GM18858 (cell line): ENCODE measurements around the gene ZFYVE27.

Source experiments
- ATAC-seq: cut with Tn5 transposase; IDR thresholded peaks from one replicate; pipeline ENCODE4 v1.9.1; 2021; ENCODE audit not compliant: unreplicated experiment

ZFYVE27 gene

DNA sequence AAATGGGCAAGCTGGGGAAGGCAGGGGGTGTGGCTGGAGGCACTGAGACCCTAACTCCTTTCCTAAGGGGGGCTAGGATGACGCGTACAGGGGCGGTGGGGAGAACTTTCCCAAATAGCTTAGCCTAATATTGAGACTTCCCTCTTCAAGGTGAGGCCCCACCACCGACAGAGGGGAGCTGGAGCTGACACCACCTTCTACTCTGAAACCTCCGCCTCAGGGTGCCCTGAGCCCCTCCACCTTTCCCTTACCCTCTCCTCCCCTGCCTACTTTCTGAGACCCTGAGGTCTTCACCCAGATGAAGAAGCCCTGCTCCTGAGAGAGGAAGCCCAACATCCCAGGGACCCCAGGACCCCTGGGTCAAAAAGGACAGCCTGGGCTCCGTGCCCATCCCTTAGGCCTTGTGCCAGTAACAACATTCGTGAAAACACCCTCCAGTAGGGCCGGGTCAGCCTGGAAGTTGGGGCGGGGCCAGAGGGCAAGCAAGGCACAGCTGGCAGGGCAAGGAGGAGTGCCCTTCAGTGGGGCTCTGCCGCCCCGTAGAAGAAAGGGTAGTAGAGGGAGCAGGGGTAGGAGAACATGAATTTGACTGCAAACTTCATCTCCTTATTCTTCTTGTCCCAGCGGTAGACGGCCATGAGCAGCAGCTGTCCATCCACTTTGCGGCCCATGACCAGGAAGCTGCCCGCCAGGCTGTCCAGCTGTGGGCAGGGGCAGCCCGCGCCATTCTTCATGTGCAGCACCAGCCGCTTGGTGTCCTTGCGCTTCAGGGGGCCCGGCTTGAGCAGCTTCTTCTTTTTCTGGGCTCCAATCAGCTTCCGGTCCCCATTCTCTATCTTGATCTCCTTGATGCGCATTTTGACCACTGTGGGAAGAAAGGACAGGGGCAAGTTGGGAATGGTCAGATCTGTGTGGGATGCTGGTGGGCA lies 30.3 kb downstream of the ZFYVE27 start:
- ATAC-seq: no peak

DNA sequence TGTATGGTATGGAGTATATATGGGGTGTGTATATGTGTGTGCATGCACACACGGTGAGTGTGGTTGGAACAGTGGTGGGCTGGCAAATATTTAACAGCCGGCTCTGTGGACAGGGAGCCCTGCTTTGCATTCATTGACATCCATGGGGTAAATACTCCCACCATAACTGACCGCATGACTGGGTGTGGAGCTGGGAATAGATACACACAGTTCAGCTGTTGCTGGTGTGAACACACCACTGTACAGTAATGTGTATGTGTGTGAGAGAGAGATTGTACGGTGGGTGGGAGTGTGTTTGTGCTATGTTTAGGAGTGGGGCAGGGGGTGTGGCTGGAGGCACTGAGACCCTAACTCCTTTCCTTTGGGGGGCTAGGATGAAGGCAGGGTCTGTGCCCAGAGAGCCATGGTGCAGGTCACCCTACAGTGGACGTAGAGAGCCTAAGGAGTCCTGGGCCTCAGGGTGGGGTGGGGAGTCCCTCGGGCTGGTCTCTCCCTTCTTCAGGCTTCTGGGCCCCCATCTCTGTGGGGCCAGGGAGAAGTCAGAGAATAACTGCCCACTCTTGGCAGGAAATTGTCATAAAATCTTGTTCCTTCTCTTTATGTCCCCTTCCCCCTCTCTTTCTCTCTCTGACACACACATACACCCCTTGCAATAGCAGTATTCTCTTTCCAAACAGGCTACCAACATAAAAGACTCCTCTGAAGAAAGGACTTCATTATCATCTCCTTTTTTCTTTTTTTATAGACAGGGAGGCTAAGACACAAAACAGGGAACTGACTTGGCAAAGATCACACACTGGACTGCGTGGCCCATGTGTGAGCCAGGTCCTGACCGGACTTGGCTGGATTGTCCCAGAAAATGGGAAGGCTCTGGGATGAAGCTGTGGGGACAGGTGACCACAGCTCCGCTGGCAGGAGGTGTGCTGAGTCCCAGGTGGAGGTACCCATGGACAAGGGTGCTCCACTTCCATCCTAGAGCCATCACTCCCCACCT lies 31.7 kb downstream of the ZFYVE27 start:
- ATAC-seq: no peak

DNA sequence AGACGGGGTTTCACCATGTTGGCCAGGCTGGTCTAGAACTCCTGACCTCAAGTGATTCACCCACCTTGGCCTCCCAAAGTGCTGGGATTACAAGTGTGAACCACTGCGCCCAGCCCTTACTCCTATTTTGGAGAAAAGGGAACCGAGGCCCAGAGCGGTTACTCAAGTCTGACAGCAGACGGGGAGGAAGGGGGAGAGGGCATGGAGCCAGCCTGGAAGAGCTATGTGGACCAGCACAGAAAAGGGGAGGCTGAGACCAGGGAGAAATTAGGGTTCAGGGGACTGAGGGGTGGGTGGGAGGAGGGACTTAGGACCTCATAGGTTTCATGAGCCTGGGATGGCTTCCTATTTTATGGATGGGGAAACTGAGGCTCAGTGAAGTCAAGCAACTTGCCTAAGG lies 33.3 kb downstream of the ZFYVE27 start:
- ATAC-seq: no peak

DNA sequence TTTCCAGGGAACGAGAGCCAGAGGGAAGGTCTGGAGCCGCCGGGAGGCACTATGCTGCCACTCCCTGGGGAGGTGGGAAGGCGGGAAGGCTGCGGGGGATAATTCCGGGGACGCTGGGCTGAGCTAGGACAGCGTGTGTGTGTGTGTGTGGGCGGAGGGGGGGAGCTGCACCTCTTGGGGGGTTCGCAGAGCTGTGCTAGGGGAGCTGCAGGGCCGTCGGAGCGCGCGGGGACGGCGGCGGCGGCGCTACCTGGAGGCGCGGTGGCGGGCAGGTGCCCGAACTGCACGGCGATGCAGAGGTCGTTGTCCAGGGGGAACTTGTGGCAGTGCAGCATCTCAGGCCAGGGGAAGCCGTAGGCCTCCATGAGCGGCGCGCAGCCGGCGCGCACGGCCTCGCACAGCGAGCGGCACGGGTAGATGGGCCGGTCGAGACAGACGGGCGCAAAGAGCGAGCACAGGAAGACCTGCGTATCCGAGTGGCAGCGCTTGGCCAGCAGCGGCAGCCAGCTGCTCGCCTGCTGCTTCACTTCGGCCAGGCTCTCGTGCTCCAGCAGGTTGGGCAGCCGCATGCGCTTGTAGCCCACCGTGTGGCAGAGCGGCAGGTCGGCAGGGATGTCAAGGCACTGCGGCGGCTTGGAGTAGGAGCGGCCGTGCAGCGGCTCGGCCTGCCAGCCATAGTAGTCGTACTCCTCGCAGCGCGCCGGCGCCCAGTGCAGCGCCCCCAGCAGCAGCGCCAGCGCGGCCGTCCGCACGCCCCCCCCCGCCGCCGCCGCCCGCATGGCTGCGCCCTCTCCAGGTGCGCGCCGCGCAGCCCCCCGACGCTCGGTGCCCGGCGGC lies 34.3 kb downstream of the ZFYVE27 start:
- ATAC-seq: no peak

DNA sequence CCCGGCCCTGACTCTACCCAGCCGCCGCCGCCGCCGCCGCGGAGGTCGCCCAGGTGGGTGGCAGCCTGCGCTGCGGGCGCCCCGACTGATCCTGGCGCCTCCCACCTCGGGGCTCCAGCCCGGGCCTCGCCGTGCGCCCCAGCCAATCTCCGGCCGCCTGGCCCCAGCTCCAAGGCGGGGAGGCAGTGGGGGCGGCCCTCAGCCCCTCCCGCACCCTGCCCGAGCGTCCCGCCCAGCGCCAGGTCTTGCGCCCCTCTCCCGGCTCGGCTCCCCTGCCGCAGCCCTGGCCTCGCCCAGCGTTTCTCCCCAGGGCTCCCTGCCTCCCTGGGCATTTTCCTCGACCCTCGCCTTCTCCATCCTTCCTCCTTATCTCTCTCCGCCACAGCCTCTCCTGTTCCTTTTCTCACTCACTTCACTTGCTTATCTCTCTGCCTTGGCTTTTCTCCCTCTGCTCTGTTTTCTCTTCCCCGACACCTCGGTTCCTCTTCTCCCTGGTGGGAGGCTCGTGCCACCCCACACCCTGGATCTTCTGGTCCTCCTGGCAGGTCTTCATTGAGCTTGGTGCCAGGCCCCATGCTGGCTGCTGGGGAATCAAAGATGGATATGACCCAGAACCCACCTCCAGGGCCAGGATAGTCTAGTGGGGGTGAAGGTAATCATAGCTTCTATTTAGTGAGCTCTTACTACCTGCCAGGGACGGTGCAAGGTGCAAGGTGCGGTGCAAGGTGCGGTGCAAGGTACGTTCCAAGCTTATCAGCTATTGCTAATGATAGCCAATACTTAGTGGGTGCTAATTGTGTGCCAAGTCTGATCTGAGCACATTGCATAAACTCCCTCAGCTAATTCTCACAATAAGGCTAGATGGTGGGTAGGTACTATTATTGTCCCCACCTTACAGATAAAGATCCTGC lies 35.2 kb downstream of the ZFYVE27 start, which contains the start of gene SFRP5:
Gene SFRP5, minus strand, starts transcription at position 87 of the 911 bp plus-strand sequence. CDS start 166 bp downstream, outside the sequence.
- ATAC-seq: no peak

DNA sequence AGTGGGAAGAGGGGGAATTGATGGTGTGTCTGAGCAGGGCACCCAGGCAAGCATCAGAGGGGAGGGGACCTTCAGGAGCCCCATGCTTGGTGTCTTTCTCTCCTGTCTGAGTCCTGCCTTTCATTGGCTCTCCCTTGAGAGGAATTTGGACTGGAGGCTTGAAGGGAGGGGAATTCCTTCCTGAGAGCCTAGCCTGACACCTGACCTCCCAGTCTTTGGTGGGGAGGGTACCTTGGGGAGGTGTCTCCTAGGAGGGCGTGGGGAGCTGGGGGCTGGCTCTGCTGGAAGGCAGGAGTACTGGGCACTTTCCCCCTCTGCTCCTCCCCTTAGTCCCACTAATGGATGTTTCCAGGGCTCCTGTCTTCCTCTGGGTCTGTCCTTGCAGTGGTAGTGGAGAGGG lies 36.2 kb downstream of the ZFYVE27 start:
- no peak for ATAC-seq

DNA sequence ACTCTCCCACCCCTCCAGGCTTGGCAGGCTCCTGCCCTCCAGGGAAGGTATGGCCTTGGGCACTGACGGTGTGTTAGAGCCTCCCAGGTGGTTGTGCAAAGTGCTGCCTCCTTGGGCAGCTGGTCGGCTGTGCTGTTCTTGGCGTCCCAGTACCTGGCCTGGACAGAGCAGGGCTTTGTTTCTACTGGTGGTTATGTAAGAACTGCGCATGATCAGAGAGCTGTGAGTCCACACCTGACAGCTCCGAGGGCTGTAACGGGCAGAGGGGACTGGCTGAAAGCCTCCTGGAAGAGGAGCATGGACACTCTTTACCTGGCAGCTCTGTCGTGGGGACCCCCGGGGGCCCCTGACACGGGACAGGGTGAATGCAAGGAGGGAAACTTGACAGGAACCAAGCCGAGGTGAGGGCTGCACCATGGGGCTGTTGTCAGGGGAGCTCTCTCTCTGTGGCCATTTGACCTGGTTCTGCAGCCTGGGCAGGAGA lies 37.9 kb downstream of the ZFYVE27 start:
- no peak for ATAC-seq

DNA sequence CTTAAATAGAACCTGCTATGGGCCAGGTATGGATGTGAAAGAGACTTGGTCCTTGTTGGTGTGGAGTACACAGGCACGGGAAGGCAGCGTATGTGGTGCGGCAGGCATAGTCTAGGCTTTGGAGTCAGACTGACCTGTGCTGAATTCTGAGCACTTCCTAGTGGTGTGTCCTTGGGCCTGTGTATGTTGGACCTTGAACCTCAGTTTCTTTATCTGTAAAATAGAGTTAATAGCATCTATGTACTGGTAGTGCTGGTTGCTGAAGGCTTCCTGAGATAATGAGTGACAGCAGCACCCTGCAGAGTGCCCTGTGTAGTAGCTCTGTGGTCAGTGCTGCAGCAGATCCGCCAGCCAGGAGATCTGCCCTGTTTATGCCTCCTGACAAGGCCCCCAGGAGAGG lies 40.2 kb downstream of the ZFYVE27 start:
- ATAC-seq: no peak

DNA sequence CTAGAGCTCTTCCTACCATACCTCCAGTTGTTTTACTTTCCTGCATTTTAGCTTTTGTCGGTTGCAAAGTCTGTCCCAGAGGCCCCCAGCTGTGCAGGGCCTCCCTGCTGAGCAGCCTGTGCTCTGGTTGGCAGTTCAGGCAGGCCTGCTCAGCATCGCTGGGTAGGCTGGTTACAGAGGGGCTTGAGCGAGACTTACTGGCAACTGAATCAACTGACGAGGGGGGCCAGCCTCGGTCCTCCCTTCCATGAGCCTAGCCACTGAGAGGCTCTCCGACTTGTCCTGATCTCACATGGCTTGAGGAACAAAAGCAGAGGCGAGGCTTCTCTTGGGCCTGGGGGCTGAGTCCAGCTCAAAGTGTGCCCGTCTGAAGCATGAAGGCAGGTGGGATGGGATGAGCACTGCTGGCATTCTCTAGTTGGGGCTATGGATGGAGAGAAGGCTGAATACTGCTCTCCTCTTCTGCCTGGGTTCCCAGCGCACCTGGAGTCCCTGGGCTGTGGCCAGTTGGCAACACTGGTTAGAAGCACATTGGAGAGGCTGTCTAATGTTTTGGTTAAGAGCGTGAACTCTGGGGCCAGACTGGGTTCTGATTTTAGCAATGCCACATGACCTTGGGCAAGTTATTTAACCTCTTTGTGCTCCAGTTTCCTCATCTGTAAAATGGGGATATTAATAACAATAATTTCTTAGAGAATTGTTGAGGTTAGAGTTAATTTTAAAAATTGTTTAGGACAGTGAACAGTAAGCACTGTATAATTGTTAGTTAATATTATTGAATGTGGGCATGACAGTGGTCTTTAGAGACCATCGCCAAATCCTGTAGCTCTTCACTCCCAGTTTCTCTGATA lies 41.7 kb downstream of the ZFYVE27 start:
- no peak for ATAC-seq

DNA sequence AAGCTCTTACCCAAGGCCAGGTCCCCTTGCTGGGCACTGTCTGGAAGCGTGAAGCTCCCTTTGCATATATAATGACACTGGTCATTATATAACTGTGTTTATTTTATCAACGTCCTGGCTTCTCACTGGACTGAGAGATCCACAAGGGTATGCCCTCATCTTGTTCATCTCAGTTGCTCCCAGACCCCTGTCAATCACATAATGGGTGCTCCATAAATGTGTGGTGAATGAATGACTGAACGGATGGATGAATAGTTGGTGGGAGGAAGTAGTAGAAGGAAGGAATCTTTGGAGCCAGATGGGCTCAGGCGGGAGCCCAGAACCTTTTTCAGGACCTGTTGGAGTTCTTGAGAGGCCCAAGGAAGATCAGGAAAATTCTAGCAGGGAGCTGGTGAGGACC lies 42.6 kb downstream of the ZFYVE27 start:
- ATAC-seq: no peak

DNA sequence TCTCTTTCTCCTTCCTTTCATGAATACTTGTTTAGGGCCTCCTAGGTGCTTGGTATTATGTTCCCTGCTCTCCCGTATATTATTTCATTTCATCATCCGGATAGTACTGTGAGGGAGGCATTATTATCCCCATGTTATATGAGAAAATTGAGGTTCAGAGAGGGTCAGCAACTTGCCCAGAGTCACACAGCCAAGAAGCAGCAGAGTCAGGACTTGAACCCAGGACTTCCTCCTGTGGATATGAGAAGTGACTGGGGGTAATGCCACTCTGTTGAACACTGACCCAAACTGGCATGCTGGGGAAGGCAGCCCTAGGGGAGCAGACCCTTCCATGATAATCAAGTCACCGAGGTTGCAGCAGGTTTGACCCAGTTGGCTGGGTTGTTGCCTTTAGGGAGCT lies 43.0 kb downstream of the ZFYVE27 start:
- no peak for ATAC-seq

DNA sequence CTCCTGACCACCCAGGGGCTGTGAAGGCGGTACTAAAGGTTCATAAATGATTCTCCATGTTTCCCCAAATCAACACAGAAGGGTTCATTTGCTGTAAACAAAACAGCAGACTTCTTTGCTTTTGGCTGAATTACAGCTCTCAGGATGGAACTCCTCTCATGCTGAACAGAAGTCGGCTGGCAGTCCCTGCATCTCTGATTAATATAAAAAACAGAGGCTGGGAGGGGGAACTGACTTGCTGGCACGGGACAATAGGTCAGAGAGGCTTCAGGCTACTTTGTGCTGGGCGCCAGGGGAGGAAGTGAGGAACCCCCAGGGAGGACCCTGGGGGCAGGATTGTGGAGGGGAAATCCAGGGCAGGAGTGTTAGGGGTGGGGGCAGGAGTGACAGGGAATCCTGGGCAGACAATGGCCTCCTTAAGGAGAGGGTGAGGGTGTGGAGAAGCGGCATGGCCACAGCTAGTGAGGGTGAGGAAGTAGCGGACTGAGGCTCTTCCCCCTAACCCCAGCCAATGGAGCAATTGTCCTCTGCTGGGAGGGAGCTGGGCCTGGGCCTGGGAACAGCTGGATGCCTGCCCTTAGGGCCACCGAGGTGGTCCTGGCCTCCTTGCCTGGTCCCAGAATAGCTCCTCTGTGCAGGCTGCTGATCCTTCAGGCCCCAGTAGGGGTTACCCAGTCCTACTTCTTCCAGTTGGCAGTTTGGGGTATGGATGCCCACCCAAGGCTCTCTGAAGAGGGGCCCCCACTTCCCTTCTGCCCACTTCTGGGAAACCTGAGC lies 44.1 kb downstream of the ZFYVE27 start:
- no peak for ATAC-seq

DNA sequence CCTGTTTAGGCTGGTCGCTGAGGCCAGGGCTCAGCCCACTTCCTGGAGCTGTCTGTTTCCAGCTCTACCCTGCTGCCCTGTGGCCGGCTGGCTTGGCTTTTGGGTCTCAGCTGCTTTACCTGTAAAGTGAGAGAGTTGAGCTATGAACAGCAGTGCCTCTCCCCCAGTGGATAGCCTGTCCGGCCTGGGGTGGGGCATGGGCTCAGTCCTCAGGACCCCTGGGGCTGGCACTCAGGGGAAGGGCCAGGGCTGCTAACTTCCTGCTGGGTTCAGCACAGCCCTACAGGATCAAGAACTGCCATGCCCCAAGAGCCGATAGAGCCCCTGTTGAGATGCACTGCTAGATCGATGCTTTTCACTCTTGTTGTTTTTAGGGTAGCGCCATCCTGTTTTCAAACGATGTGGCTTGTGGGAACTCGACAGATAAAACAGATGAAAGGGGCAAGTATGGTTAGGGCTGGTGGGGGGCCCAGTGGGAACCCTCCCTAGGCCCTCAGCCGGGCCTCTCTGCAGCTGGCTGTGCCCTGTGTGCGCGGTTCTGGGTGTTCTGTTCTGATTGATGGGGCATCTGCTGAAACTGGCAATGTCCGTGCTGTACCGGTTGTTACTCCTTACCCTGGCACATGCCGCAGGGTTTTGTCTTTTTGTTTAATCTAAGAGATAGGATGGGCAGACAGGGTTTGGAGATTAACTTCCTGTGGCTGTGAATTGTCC lies 44.8 kb downstream of the ZFYVE27 start:
- ATAC-seq: no peak

DNA sequence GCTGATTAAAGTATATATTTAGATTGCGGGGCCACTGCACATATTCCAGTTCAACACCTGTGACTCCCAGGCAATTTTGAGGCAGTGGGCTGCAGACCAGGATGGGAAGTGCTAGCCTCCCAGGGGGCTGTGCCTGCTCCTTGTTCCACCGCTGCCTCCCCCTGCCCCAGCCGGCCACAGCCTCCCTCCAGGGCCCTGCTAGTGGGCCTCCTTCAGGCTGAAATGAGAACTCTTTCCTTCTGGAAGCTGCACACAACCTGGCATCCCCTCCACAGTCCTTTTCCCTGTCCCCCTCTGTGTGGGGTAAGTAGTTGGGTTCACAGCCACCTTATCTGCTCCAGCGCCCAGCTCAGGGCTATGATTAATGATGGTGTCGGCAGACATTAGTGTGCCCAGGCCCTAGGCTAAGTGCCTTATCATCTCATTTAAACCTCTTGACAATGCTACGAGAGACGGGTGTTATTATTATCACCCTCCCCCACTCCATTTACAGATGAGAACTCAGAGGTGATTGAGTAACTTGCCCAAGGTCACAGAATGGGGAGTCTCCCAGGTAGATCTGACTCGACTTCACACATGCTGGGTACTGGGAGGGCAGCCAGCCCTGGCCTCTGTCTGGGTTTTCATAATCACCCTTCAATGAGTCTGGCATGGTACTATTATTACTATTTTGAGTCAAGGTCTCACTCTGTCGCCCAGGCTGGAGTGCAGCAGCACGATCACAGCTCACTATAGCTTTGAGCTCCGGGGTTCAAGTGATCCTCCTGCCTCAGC lies 45.7 kb downstream of the ZFYVE27 start:
- no peak for ATAC-seq

DNA sequence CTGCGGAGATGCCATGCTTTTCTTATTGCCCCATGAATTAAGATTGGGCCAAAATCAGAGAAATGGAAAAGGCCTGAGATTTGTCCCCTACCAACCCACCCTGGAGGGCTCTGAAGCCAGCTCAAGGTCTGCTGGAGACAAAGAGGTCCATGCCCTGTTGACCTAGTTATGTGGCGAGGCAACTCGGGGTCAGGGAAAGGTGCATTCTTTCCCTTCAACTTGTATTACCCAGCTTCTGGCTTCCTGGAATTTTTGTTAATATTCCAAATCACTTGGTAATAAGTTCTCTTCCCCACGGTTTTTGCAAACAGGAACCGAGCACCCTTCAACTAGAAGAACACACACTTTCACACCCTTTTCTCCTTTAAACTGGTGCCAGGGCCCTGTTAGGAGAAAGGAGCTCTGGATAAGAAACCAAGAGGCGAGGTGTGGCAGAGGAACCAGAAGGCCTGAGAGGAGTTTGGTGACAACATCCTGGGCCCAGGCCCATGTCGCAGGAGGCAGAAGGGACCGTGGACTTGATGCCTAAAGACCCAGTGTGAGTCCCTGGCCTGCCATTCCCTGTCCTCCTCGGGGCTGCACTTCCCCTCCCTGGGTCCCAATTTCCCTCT lies 47.4 kb downstream of the ZFYVE27 start:
- ATAC-seq: no peak

DNA sequence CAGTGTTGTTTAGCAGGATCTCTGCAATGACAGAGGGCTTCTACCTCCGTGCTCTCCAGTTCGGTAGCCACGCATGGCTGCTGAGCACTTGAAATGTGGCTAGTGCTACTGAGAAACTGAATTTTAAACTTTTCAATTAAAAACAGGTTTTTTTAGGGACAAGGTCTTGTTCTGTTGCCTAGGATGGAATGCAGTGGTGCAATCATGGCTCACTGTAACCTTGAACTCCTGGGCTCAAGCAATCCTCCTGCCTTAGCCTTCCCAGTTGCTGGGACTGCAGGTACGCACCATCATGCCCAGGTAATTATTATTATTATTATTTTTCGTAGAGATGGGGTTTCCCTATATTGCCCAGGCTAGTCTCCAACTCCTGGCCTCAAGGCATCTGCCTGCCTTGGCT lies 48.3 kb downstream of the ZFYVE27 start:
- no peak for ATAC-seq
